Gastroesophageal sphincter (tissue), 3 donors: ENCODE measurements around the gene PSMD14.

ENCODE experiments used
- EP300 ChIP-seq: sonication (generic); formaldehyde crosslinking; IDR thresholded peaks from one replicate; pipeline ENCODE4 v1.6.1; 2017; ENCODE audit warnings: antibody characterized with exemption, mild to moderate bottlenecking
- POLR2A ChIP-seq, 2 donors: fragments of 450-650 bp; IDR thresholded peaks; one replicate each; pipeline ENCODE4 v1.6.1; 2017; ENCODE audit warnings: antibody characterized with exemption in 2 of 2, mild to moderate bottlenecking in 2 of 2, moderate library complexity in 1 of 2
- TF ChIP-seq, protein P1 (sequence below), 4 experiments: fragments of 200-600 bp in 2 of 4; fragments of 450-650 bp in 2 of 4; sonication (generic) in 1 of 4; IDR thresholded peaks; one replicate each; pipeline ENCODE4 v1.5.1; 2017 to 2019; ENCODE audit warnings: antibody characterized with exemption in 4 of 4, mild to moderate bottlenecking in 2 of 4, moderate library complexity in 2 of 4

DNA sequence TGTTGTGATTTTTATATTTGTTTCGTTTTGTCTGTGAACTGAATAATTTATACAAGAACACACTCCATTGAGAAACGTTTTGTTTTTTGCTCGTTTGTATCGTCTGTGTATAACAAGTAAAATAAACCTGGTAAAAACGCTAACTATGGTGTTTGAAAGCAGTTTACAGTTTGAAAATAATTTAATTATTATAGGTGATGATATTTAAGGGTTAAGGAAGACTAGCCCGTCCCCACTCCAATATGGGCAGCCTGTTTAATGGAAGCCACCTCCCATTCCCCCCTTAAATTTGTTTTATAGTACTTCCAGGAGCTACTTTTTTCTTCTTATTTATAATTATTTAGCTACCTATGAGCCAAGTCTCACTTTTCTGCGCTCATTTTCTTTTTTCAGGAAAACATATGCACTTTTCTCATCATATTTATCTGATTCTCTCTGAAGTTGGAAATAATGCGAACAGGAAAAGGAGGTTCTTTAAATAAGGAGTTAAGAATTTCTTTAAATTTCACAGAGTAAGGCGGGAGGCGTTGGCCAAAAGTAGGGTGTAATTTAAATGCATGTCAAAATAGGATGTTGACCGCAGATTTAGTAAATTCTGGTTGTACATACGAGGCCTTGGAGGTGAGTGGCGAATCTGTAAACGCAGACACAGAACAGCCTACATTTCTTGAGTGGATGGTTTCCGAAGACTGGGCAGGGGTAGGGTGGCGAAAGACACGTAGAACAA, 117.7 kb downstream of the PSMD14 start:
- TF ChIP-seq, protein P1, sequence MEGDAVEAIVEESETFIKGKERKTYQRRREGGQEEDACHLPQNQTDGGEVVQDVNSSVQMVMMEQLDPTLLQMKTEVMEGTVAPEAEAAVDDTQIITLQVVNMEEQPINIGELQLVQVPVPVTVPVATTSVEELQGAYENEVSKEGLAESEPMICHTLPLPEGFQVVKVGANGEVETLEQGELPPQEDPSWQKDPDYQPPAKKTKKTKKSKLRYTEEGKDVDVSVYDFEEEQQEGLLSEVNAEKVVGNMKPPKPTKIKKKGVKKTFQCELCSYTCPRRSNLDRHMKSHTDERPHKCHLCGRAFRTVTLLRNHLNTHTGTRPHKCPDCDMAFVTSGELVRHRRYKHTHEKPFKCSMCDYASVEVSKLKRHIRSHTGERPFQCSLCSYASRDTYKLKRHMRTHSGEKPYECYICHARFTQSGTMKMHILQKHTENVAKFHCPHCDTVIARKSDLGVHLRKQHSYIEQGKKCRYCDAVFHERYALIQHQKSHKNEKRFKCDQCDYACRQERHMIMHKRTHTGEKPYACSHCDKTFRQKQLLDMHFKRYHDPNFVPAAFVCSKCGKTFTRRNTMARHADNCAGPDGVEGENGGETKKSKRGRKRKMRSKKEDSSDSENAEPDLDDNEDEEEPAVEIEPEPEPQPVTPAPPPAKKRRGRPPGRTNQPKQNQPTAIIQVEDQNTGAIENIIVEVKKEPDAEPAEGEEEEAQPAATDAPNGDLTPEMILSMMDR (IDR thresholded peaks at IDR 0.05), result no peak
- TF ChIP-seq POLR2A (IDR thresholded peaks at IDR 0.05) (no peak), EP300 (no peak)
